Fibroblast of lung (primary cell): ENCODE results near the gene CSNK1D.

Experiments used
- CTCF ChIP-seq, 2 donors: IDR thresholded peaks in 1 of 2; conservative IDR thresholded peaks in 1 of 2; 1 replicate in 1 of 2; 2 replicates in 1 of 2; pipeline ENCODE4 v1.5.1; 2011 to 2012; ENCODE audit warnings: low read length in 2 of 2, control low read depth in 1 of 2, inconsistent platforms in 1 of 2, low read depth in 1 of 2, mild to moderate bottlenecking in 1 of 2
- EZH2 ChIP-seq: IDR thresholded peaks from 2 replicates; pipeline ENCODE4 v1.5.1; 2012; ENCODE audit warnings: low read length, control low read depth, mild to moderate bottlenecking; ENCODE audit errors: missing control alignments

- TF ChIP-seq CTCF (conservative IDR thresholded peaks at IDR 0.05 in 1 of 2, IDR thresholded peaks at IDR 0.05 in 1 of 2; ENCODE audit: low read depth in 1 of 2, low read length in 2 of 2) (no peak), EZH2 (no peak)
Observed at GRCh38 chr17:82222816-82223215, 50.7 kb downstream of the CSNK1D start.
